ENCODE data around the gene CEP78.
"Not testable (repeated sequence)": the region's sequence is repeated elsewhere in the genome, so short reads cannot be mapped to it uniquely, and the experiment has no call there.

CEP78 gene

GRCh38 chr9:78261403-78262001 lies 25.6 kb downstream of the CEP78 start:
- Histone ChIP-seq H3K9me3 (ENCODE audit: control insufficient read depth, low read length) (no peaks in the 10 kb centered on the region), H3K27me3 (replicated peaks; ENCODE audit: control insufficient read depth, insufficient read depth, low read length) (no peaks in the 10 kb centered on the region), H3K9ac (ENCODE audit: low read length) (no peak overlapping the region), H3K4me3 (ENCODE audit: low read length) (no peak overlapping the region), H3K4me1 (ENCODE audit: control insufficient read depth, insufficient read depth, low read length) (no peaks in the 10 kb centered on the region), H3K36me3 (ENCODE audit: control insufficient read depth, insufficient read depth, low read length, severe bottlenecking) (peaks cover 13% of the 10 kb centered on the region)
- DNase-seq (ENCODE audit: low read depth) = peak; percentile 83

GRCh38 chr9:78262655-78263054 lies 26.8 kb downstream of the CEP78 start:
- DNase-seq (ENCODE audit: low read depth) = no peak
- H3K4me3 ChIP-seq (ENCODE audit: low read length) = no peak overlapping the region
- no peak overlapping the region for H3K9ac ChIP-seq (ENCODE audit: low read length)
- H3K36me3 ChIP-seq (ENCODE audit: control insufficient read depth, insufficient read depth, low read length, severe bottlenecking) = peaks cover 23% of the 10 kb centered on the region
- no peaks in the 10 kb centered on the region for H3K27me3 ChIP-seq (replicated peaks; ENCODE audit: control insufficient read depth, insufficient read depth, low read length)
- H3K9me3 ChIP-seq (ENCODE audit: control insufficient read depth, low read length) = no peaks in the 10 kb centered on the region
- H3K4me1 ChIP-seq (ENCODE audit: control insufficient read depth, insufficient read depth, low read length) = no peaks in the 10 kb centered on the region

GRCh38 chr9:78267889-78268288 lies 32.0 kb downstream of the CEP78 start:
- no peaks in the 10 kb centered on the region for H3K9me3 ChIP-seq (ENCODE audit: control insufficient read depth, low read length)
- no peak overlapping the region for H3K4me3 ChIP-seq (ENCODE audit: low read length)
- H3K27me3 ChIP-seq (replicated peaks; ENCODE audit: control insufficient read depth, insufficient read depth, low read length) = no peaks in the 10 kb centered on the region
- no peak for DNase-seq (ENCODE audit: low read depth)
- no peaks in the 10 kb centered on the region for H3K4me1 ChIP-seq (ENCODE audit: control insufficient read depth, insufficient read depth, low read length)
- peaks cover 26% of the 10 kb centered on the region for H3K36me3 ChIP-seq (ENCODE audit: control insufficient read depth, insufficient read depth, low read length, severe bottlenecking)
- no peak overlapping the region for H3K9ac ChIP-seq (ENCODE audit: low read length)

- Histone ChIP-seq H3K4me3 (ENCODE audit: low read length) (no peak overlapping the region), H3K4me1 (ENCODE audit: control insufficient read depth, insufficient read depth, low read length) (no peaks in the 10 kb centered on the region), H3K27me3 (replicated peaks; ENCODE audit: control insufficient read depth, insufficient read depth, low read length) (no peaks in the 10 kb centered on the region), H3K36me3 (ENCODE audit: control insufficient read depth, insufficient read depth, low read length, severe bottlenecking) (peaks cover 26% of the 10 kb centered on the region), H3K9me3 (ENCODE audit: control insufficient read depth, low read length) (no peaks in the 10 kb centered on the region), H3K9ac (ENCODE audit: low read length) (no peak overlapping the region)
- DNase-seq (ENCODE audit: low read depth) = no peak
These were observed 33.9 kb downstream of the CEP78 start for GRCh38 chr9:78269784-78270183.

- Histone ChIP-seq H3K4me1 (ENCODE audit: control insufficient read depth, insufficient read depth, low read length) (no peaks in the 10 kb centered on the region), H3K9me3 (ENCODE audit: control insufficient read depth, low read length) (no peaks in the 10 kb centered on the region), H3K27me3 (replicated peaks; ENCODE audit: control insufficient read depth, insufficient read depth, low read length) (no peaks in the 10 kb centered on the region), H3K4me3 (ENCODE audit: low read length) (no peak overlapping the region), H3K36me3 (ENCODE audit: control insufficient read depth, insufficient read depth, low read length, severe bottlenecking) (peaks cover 6% of the 10 kb centered on the region), H3K9ac (ENCODE audit: low read length) (no peak overlapping the region)
- DNase-seq (ENCODE audit: low read depth) = no peak
These were observed 36.4 kb downstream of the CEP78 start for GRCh38 chr9:78272307-78272706.

- Histone ChIP-seq H3K36me3 (ENCODE audit: control insufficient read depth, insufficient read depth, low read length, severe bottlenecking) (no peaks in the 10 kb centered on the region), H3K9ac (ENCODE audit: low read length) (no peak overlapping the region), H3K9me3 (ENCODE audit: control insufficient read depth, low read length) (no peaks in the 10 kb centered on the region), H3K27me3 (replicated peaks; ENCODE audit: control insufficient read depth, insufficient read depth, low read length) (no peaks in the 10 kb centered on the region), H3K4me1 (ENCODE audit: control insufficient read depth, insufficient read depth, low read length) (peaks cover 14% of the 10 kb centered on the region), H3K4me3 (ENCODE audit: low read length) (no peak overlapping the region)
- DNase-seq (ENCODE audit: low read depth) = peak; percentile 64
These were observed 37.9 kb downstream of the CEP78 start for GRCh38 chr9:78273761-78274160.

- H3K27me3 ChIP-seq (replicated peaks; ENCODE audit: control insufficient read depth, insufficient read depth, low read length) = no peaks in the 10 kb centered on the region
- peaks cover 38% of the 10 kb centered on the region for H3K4me1 ChIP-seq (ENCODE audit: control insufficient read depth, insufficient read depth, low read length)
- no peaks in the 10 kb centered on the region for H3K36me3 ChIP-seq (ENCODE audit: control insufficient read depth, insufficient read depth, low read length, severe bottlenecking)
- peak overlapping the region; percentile 18 for H3K4me3 ChIP-seq (ENCODE audit: low read length)
- H3K9ac ChIP-seq (ENCODE audit: low read length) = peak overlapping the region; percentile 36
- H3K9me3 ChIP-seq (ENCODE audit: control insufficient read depth, low read length) = no peaks in the 10 kb centered on the region
- peak; percentile 94 for DNase-seq (ENCODE audit: low read depth)
These were observed 42.4 kb downstream of the CEP78 start for GRCh38 chr9:78278177-78278777.

- DNase-seq (ENCODE audit: low read depth) = no peak
- H3K9ac ChIP-seq (ENCODE audit: low read length) = peak overlapping the region; percentile 36
- no peaks in the 10 kb centered on the region for H3K9me3 ChIP-seq (ENCODE audit: control insufficient read depth, low read length)
- H3K4me3 ChIP-seq (ENCODE audit: low read length) = peak overlapping the region; percentile 18
- no peaks in the 10 kb centered on the region for H3K27me3 ChIP-seq (replicated peaks; ENCODE audit: control insufficient read depth, insufficient read depth, low read length)
- H3K36me3 ChIP-seq (ENCODE audit: control insufficient read depth, insufficient read depth, low read length, severe bottlenecking) = no peaks in the 10 kb centered on the region
- H3K4me1 ChIP-seq (ENCODE audit: control insufficient read depth, insufficient read depth, low read length) = peaks cover 38% of the 10 kb centered on the region
These were observed 42.9 kb downstream of the CEP78 start for GRCh38 chr9:78278801-78279200.

GRCh38 chr9:78280982-78281668 lies 45.2 kb downstream of the CEP78 start:
- peak overlapping the region; percentile 37 for H3K9ac ChIP-seq (ENCODE audit: low read length)
- no peak overlapping the region for H3K4me3 ChIP-seq (ENCODE audit: low read length)
- H3K4me1 ChIP-seq (ENCODE audit: control insufficient read depth, insufficient read depth, low read length) = peaks cover 38% of the 10 kb centered on the region
- H3K27me3 ChIP-seq (replicated peaks; ENCODE audit: control insufficient read depth, insufficient read depth, low read length) = peaks cover 8% of the 10 kb centered on the region
- no peaks in the 10 kb centered on the region for H3K9me3 ChIP-seq (ENCODE audit: control insufficient read depth, low read length)
- peak; percentile 91 for DNase-seq (ENCODE audit: low read depth)
- H3K36me3 ChIP-seq (ENCODE audit: control insufficient read depth, insufficient read depth, low read length, severe bottlenecking) = no peaks in the 10 kb centered on the region

- not testable (repeated sequence) for H3K9me3 ChIP-seq (ENCODE audit: control insufficient read depth, low read length); H3K4me3 ChIP-seq (ENCODE audit: low read length); DNase-seq (ENCODE audit: low read depth); H3K36me3 ChIP-seq (ENCODE audit: control insufficient read depth, insufficient read depth, low read length, severe bottlenecking); H3K9ac ChIP-seq (ENCODE audit: low read length)
- peaks cover 21% of the 10 kb centered on the region for H3K27me3 ChIP-seq (replicated peaks; ENCODE audit: control insufficient read depth, insufficient read depth, low read length)
- peaks cover 20% of the 10 kb centered on the region for H3K4me1 ChIP-seq (ENCODE audit: control insufficient read depth, insufficient read depth, low read length)
These were observed 48.3 kb downstream of the CEP78 start for GRCh38 chr9:78284181-78284580.

GRCh38 chr9:78286125-78286524 lies 50.2 kb downstream of the CEP78 start:
- peaks cover 10% of the 10 kb centered on the region for H3K4me1 ChIP-seq (ENCODE audit: control insufficient read depth, insufficient read depth, low read length)
- H3K4me3 ChIP-seq (ENCODE audit: low read length) = no peak overlapping the region
- no peaks in the 10 kb centered on the region for H3K9me3 ChIP-seq (ENCODE audit: control insufficient read depth, low read length)
- peaks cover 22% of the 10 kb centered on the region for H3K27me3 ChIP-seq (replicated peaks; ENCODE audit: control insufficient read depth, insufficient read depth, low read length)
- H3K9ac ChIP-seq (ENCODE audit: low read length) = no peak overlapping the region
- no peaks in the 10 kb centered on the region for H3K36me3 ChIP-seq (ENCODE audit: control insufficient read depth, insufficient read depth, low read length, severe bottlenecking)
- DNase-seq (ENCODE audit: low read depth) = no peak
